Dedifferentiated amniotic fluid mesenchymal stem cell (primary cell): ENCODE results near the gene TMEM190.

Experiments
- DNase-seq: peaks from one replicate; pipeline ENCODE4 v3.0.0-alpha.2; 2016; ENCODE audit errors: extremely low spot score

The TMEM190 gene

GRCh38 chr19:55352040-55352439 lies 24.6 kb upstream of the TMEM190 start:
- no peak for DNase-seq

DNA sequence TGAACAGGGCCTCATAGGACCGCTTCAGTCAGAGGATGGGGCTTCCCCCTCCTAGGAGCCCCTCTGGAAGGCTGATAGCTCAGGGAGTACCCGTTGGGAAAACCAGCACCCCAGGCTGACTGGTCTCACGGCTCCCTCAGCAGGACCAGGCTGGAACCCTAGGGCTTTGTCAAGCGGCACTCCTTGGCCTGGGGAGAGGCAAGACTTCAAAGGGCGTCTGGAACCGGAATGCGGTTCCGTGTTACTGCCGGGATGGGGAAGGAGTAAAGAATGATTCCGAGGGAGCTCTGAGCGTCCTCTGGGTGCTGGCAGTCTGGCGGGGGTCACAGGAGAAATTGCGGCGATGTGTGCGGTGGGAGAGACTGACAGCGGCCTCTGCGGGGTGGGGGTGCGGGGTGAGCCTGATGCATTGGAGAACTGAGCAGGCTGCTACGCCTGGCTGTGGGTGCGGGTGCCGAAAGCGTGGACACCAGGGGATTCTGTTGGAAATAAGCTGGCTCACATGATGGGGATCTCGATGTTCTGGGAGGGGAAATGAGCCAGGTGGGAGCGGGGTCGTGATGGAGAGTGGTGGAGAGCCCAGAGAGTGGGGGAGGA lies 24.0 kb upstream of the TMEM190 start:
- DNase-seq: no peak

GRCh38 chr19:55353356-55353802 lies 23.2 kb upstream of the TMEM190 start:
- no peak for DNase-seq

- no peak for DNase-seq
Observed at GRCh38 chr19:55353803-55354697, 22.6 kb upstream of the TMEM190 start.

- no peak for DNase-seq
Observed at GRCh38 chr19:55354698-55355212, 21.9 kb upstream of the TMEM190 start, which contains the start of gene COX6B2. COX6B2 (minus strand) TSS chr19:55354719; CDS start chr19:55354521, 198 bp downstream.

DNA sequence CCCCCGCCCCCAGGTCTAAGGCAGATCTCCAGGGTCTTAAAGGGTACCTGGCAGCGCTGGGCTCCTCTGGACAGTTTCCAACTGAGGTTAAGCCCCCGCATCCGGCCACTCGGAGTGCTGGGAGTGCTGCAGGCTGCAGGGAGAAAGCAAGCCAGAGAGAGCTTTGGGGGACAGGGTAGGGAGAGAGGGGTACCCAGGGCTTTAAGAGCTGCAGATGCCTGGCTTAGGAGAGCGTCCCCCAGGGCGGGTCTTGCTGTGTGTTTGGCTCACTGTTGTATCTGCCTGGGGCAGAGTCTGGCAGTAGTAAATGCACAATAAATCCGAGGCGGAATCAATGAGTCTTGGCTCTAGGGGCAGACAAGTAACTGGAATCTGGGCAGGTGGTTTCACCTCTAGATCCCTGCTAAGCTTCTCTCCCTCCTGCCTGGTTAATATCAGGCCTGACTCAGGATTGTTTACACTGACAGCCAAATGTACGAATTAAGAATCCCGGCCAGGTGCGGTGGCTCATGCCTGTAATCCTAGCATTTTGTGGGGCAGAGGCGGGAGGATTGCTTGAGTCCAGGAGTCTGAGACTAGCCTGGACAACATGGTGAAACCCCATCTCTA lies 21.3 kb upstream of the TMEM190 start:
- DNase-seq: no peak

- no peak for DNase-seq
Observed at GRCh38 chr19:55358493-55358892, 18.1 kb upstream of the TMEM190 start.

DNA sequence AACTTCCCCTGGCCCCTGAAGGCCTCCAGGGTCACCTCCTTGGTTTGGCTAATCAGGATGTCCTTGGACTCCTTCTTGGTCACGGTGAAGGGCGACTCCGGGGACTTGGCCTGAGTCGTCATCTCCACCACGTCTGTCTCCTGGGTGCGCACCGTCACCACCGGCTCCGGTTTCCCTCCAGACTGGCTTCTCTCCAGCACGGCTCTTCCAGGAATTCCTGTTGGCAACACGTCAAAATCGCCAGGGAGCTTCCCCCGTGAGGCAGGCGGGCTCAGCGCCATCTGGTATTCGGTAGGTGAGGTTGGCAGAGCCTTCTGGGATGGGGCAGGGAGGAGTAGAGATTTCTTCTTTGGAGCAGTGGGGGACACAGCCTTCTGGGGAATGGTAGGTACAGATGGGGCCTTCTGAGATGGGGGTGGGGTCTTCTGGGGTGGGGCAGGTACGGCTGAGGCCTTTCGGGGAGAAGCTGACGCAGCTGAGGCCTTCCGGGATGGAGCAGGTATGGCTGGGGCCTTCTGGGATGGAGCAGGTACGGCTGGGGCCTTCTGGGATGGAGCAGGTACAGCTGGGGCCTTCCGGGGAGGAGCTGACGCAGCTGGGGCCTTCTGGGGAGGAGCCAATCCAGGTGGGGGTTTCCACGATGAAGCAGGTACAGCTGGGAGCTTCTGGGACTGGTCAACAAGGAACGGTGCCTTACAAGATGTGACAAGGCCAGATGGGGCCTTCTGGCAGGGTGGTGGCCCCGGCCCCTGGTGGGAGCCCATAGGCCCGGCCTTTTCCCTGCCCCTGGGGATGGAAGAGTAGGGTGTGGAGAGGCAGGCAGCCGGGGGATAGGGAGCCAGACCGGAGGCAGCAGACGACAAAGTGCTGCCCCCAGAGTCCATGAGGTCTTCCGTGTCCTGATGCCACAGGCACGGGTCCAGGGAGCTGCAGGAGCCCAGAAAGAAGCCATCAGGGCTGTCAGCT lies 17.4 kb upstream of the TMEM190 start:
- DNase-seq: no peak

DNA sequence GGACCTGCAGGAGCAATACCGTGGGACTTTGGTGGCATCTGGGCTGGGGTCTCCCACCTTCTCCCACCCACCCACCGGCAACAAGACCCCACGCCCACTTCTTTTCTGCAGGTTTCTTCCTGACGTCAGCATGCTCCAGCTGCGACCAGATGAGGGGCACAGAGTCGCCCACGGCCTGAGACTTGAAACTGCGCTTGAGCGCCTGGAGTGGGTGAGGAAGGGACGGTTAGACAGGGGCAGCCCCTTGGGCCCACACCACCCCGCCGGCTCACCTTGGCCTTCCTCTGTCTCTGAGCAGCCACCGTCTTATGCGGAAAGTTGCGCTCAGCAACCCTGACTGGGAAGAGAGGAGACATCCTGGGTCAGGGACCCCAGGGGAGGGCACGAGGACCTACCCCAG lies 15.7 kb upstream of the TMEM190 start:
- no peak for DNase-seq

- DNase-seq: no peak
Observed at GRCh38 chr19:55362174-55362989, 14.2 kb upstream of the TMEM190 start.

GRCh38 chr19:55362990-55363716 lies 13.5 kb upstream of the TMEM190 start, which contains the start of gene GARIN5B:
GARIN5B (minus strand) TSS chr19:55363260; CDS start chr19:55363066, 194 bp downstream.
- DNase-seq: no peak

- DNase-seq: no peak
Observed at GRCh38 chr19:55365245-55365644, 11.4 kb upstream of the TMEM190 start.

DNA sequence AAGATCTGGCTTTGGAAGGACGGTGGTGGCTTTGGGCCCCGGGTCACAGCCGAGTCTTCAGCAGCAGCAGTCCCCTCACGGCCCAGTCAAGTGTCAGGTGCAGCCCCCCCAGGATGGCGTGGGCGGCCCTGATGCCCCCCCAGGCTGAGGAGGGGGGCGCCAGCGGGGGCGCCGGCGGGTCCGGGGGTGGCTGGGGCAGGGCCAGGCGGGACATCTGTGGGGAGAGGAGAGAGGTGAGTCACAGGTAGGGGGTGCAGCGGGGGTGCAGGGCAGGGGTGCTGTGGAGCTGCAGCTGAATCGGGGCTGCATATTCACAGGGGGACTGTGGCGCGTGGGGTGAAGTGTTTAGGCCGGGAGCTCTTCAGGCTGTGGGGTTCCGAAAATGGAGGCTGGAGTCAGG lies 10.7 kb upstream of the TMEM190 start:
- no peak for DNase-seq

DNA sequence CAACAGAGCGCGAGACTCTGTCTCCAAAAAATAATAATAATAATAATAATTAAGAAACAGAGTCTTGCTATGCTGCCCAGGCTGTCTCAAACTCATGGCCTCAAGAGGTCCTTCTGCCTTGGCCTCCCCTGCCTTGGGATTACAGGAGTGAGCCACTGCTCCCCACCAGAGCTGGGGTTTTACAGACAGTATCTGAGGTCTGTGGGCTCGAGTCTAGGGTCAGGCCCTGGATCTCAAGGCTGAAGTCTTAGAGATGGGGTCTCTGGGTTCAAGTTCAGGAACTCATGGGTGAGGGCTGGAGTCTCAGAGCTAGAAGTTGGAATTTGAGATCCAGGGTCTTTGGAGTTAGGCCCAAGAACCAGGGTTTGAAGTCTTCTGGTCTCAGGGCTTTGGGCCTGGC lies 9.8 kb upstream of the TMEM190 start:
- no peak for DNase-seq

DNA sequence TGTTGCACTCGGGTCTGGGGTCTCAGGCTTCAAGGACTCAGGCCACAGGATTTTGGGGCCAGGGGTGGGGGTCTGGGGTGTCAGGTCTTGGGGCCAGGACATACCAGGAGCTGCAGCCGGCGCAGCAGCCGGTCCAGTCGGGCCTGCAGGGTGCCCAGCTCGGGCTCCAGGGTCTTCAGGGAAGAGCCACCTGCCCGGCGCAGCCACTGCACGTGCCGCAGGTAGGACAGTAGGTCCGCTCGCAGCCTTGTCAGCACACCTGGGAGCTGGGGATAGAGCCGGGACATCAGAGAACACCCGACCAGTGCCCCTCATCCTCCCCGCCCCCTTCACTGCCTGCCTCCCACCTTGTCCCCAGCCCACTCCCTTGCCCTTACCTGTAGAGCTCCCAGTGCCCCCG lies 8.5 kb upstream of the TMEM190 start:
- DNase-seq: no peak

- DNase-seq: peak; percentile 34
Observed at GRCh38 chr19:55368701-55369563, 7.7 kb upstream of the TMEM190 start.

DNA sequence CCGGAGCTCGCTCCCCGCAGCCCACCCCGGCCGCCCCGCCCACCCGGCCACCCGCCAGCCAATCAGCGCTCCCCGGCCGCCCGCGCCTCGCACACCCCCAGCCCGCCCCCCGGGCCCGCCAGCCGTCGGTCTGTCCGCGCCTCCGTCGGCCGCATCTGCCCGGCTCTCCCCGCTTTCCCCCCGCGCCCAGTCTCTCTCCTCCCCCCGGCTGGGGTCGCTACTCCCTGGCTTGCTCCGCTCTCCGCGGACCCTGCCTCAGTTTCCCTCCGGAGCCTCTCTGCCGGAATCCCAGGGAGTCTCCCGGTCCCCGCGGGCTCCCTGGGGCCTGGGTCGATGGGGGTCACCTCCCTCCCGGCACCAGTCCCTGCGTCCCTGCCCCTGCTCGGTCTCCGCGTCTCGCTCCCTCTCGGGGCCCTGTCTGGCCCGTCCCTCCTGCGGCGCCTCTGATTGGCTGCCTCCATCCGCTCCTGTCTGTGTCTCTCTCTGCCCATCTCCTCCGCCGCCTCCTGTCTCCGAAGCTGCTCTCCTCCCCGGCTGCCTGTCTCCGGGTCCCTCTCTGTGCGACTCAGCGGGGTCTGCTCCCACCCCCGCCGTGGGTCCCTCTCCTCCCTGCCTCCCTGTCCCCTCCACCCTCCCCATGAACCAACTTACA lies 6.8 kb upstream of the TMEM190 start:
- DNase-seq: peak; percentile 54
